ENCODE results near the gene LMTK3. TPM values are rescaled to one million over a fixed set of nuclear protein-coding genes. Genes with fewer than 3 reads are reported as not detected.

Gene LMTK3
- total RNA-seq, 4 donors from 2014 or later = under 0.01 to 1.8 (median 0.59) TPM; not detected in 1

GRCh38 chr19:48480183-48480557, 31.5 kb downstream of the LMTK3 start:
- Histone ChIP-seq H3K4me1 (peaks cover 0 to 23% (median 4%) of the 10 kb centered on the region in 4 donors), H3K4me3 (peak overlapping the region; percentile 51 to 65 (median 58)), H3K27me3 (no peaks in the 10 kb centered on the region), H3K9me3 (no peaks in the 10 kb centered on the region), H3K36me3 (peaks cover 2 to 43% (median 5%) of the 10 kb centered on the region in 3 donors), H3K27ac (peak overlapping the region; percentile 80 to 94 (median 87))
- peak; percentile 38 to 48 for DNase-seq (ENCODE audit: low spot score in 2 of 2)
- 2 to 44% methylated on average over 9 to 11 of the region's 32 CpGs for WGBS, 2 donors
- TF ChIP-seq EP300 (IDR thresholded peaks at IDR 0.05) (peak in 1 of 2 donors; percentile 58), POLR2A (IDR thresholded peaks at IDR 0.05) (no peak)

- TF ChIP-seq POLR2A (IDR thresholded peaks at IDR 0.05) (no peak), EP300 (IDR thresholded peaks at IDR 0.05) (no peak), CTCF (IDR thresholded peaks at IDR 0.05) (no peak)
- 79 to 80% methylated on average over 7 of the region's 7 CpGs for WGBS, 2 donors
- Histone ChIP-seq H3K36me3 (peaks cover 5 to 48% (median 7%) of the 10 kb centered on the region in 3 donors), H3K27me3 (no peaks in the 10 kb centered on the region), H3K27ac (peak overlapping the region; percentile 80 to 94 (median 87)), H3K4me1 (peaks cover 0 to 23% (median 4%) of the 10 kb centered on the region in 4 donors), H3K4me3 (no peak overlapping the region), H3K9me3 (no peaks in the 10 kb centered on the region)
- no peak for DNase-seq (ENCODE audit: low spot score in 2 of 2)
Measured at GRCh38 chr19:48479686-48480085, 31.9 kb downstream of the LMTK3 start.

GRCh38 chr19:48478339-48479256, 33.0 kb downstream of the LMTK3 start:
- 85 to 86% methylated on average over 24 to 26 of the region's 29 CpGs for WGBS, 2 donors
- no peaks in the 10 kb centered on the region for H3K9me3 ChIP-seq
- H3K4me3 ChIP-seq = no peak overlapping the region
- H3K27me3 ChIP-seq = no peaks in the 10 kb centered on the region
- H3K36me3 ChIP-seq = peaks cover 5 to 59% (median 13%) of the 10 kb centered on the region in 3 donors
- no peak overlapping the region for H3K27ac ChIP-seq
- peaks cover 0 to 23% (median 4%) of the 10 kb centered on the region in 4 donors for H3K4me1 ChIP-seq
- TF ChIP-seq EP300 (IDR thresholded peaks at IDR 0.05) (no peak), POLR2A (IDR thresholded peaks at IDR 0.05) (no peak), CTCF (IDR thresholded peaks at IDR 0.05) (no peak)
- DNase-seq (ENCODE audit: low spot score in 2 of 2) = no peak

GRCh38 chr19:48477698-48478338, 33.8 kb downstream of the LMTK3 start:
- H3K9me3 ChIP-seq = no peaks in the 10 kb centered on the region
- 73 to 74% methylated on average over 22 of the region's 22 CpGs for WGBS, 2 donors
- H3K36me3 ChIP-seq = peaks cover 8 to 67% (median 20%) of the 10 kb centered on the region in 3 donors
- peaks cover 0 to 23% (median 4%) of the 10 kb centered on the region in 4 donors for H3K4me1 ChIP-seq
- H3K4me3 ChIP-seq = no peak overlapping the region
- H3K27ac ChIP-seq = no peak overlapping the region
- TF ChIP-seq POLR2A (IDR thresholded peaks at IDR 0.05) (no peak), CTCF (IDR thresholded peaks at IDR 0.05) (no peak), EP300 (IDR thresholded peaks at IDR 0.05) (no peak)
- DNase-seq (ENCODE audit: low spot score in 2 of 2) = no peak
- H3K27me3 ChIP-seq = no peaks in the 10 kb centered on the region

- WGBS, 2 donors = 66 to 70% methylated on average over 10 of the region's 10 CpGs
- H3K36me3 ChIP-seq = peaks cover 8 to 73% (median 26%) of the 10 kb centered on the region in 3 donors
- no peaks in the 10 kb centered on the region for H3K9me3 ChIP-seq
- no peak for TF ChIP-seq POLR2A (IDR thresholded peaks at IDR 0.05)
- TF ChIP-seq CTCF (IDR thresholded peaks at IDR 0.05) = no peak
- TF ChIP-seq EP300 (IDR thresholded peaks at IDR 0.05) = no peak
- no peak overlapping the region for H3K27ac ChIP-seq
- no peak for DNase-seq (ENCODE audit: low spot score in 2 of 2)
- H3K4me1 ChIP-seq = peaks cover 0 to 23% (median 4%) of the 10 kb centered on the region in 4 donors
- no peaks in the 10 kb centered on the region for H3K27me3 ChIP-seq
- no peak overlapping the region for H3K4me3 ChIP-seq
Measured at GRCh38 chr19:48477067-48477685, 34.5 kb downstream of the LMTK3 start.

All from tibial nerve (tissue), 4 donors.